NT2/D1 (cell line): ENCODE measurements around the gene AOX1.

Source experiments
- SUZ12 ChIP-seq: IDR thresholded peaks from 2 replicates; pipeline ENCODE4 v1.6.1; 2011; ENCODE audit not compliant: insufficient read length, insufficient read depth; ENCODE audit errors: extremely low read depth
- YY1 ChIP-seq: IDR thresholded peaks from 2 replicates; pipeline ENCODE4 v1.6.1; 2011; ENCODE audit not compliant: insufficient read length, insufficient read depth
- ZNF274 ChIP-seq: IDR thresholded peaks from 2 replicates; pipeline ENCODE4 v1.6.1; 2011; ENCODE audit warnings: mild to moderate bottlenecking, low read depth, low read length

DNA sequence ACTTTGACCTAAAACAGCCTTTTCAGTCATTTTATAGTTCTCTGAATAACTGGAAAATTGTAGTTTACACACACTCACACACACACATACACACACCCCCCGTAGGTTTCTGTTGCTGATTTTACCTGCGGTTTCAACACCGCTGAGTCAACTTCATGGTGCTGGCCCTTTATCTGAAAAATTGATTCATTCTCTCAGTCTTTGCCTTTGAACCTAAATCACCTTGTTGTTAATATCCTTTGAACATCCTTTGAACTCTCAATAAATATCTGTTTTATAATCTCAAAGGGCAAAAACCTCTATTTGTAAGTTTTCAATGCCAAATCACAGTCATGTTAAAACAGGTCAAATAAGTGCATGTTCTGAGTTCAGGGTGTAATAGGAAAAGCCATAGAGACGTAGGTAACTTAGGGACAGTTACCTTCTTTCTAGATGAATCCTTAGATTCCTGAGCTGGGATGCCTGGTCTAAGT is 116.9 kb downstream of the AOX1 start:
- TF ChIP-seq SUZ12 (no peak), YY1 (no peak), ZNF274 (no peak)
